Thymus (tissue), 11 donors: Measurements from ENCODE around the gene FAM168A. TPM values are rescaled to one million over a fixed set of nuclear protein-coding genes. Genes with fewer than 3 reads are reported as not detected.
"Not testable (repeated sequence)": the region's sequence is repeated elsewhere in the genome, so short reads cannot be mapped to it uniquely, and the experiment has no call there.

Experiments used
- DNase-seq, 9 donors: peaks; one replicate each; pipeline ENCODE4 v3.0.0-alpha.2; 2013; ENCODE audit warnings: low spot score in 9 of 9, low read depth in 6 of 9, missing footprints in 1 of 9
- H3K27ac ChIP-seq, 2 donors: one replicate each; pipeline ENCODE4 v1.5.1; 2013; ENCODE audit warnings: control low read depth in 1 of 2, low read depth in 1 of 2, low read length in 1 of 2, mild to moderate bottlenecking in 1 of 2, moderate library complexity in 1 of 2
- H3K27me3 ChIP-seq, 2 donors: one replicate each; pipeline ENCODE4 v1.5.1; 2013; ENCODE audit warnings: low read length in 1 of 2; ENCODE audit not compliant: control insufficient read depth in 2 of 2, insufficient read depth in 1 of 2
- H3K36me3 ChIP-seq, 2 donors: one replicate each; pipeline ENCODE4 v1.5.1; 2013; ENCODE audit warnings: low read length in 1 of 2, mild to moderate bottlenecking in 1 of 2, moderate library complexity in 1 of 2; ENCODE audit not compliant: control insufficient read depth in 2 of 2, insufficient read depth in 2 of 2
- H3K4me1 ChIP-seq, 2 donors: one replicate each; pipeline ENCODE4 v1.5.1; 2013; ENCODE audit warnings: low read length in 2 of 2; ENCODE audit not compliant: control insufficient read depth in 2 of 2, insufficient read depth in 2 of 2
- H3K4me3 ChIP-seq, 2 donors: one replicate each; pipeline ENCODE4 v1.5.1; 2013; ENCODE audit warnings: low read length in 2 of 2, control low read depth in 1 of 2, mild to moderate bottlenecking in 1 of 2
- H3K9me3 ChIP-seq, 2 donors: one replicate each; pipeline ENCODE4 v1.5.1; 2013; ENCODE audit warnings: low read length in 1 of 2, mild to moderate bottlenecking in 1 of 2; ENCODE audit not compliant: control insufficient read depth in 2 of 2, insufficient read depth in 1 of 2
- WGBS: extraction: QIAGEN DNeasy Blood & Tissue Kit; methylation state at CpG from one replicate; pipeline ENCODE4 v1.1.7; 2013; 5-methylcytosine and 5-hydroxymethylcytosine counted together
- polyA plus RNA-seq: library from polyadenylated mRNA; stranded (reverse); fragments of 200-250 nt; gene quantifications from one replicate; pipeline ENCODE4 v1.2.3, GENCODE V29; 2013
- total RNA-seq: library from RNA; stranded (reverse); fragments of 120-200 nt; gene quantifications from one replicate; pipeline ENCODE4 v1.2.4, GENCODE V29; 2013
- donor health status: healthy.

Gene FAM168A
- total and polyA plus RNA-seq, 2 donors, result 6.8 to 9.7 TPM

- Histone ChIP-seq H3K27ac (no peak overlapping the region), H3K9me3 (no peaks in the 10 kb centered on the region), H3K36me3 (peaks cover 3 to 7% of the 10 kb centered on the region in 2 donors), H3K4me1 (no peaks in the 10 kb centered on the region), H3K27me3 (no peaks in the 10 kb centered on the region), H3K4me3 (no peak overlapping the region)
- DNase-seq, result no peak
Measured at GRCh38 chr11:73451896-73452295, 146.0 kb downstream of the FAM168A start.

- Histone ChIP-seq H3K36me3 (no peaks in the 10 kb centered on the region), H3K27me3 (no peaks in the 10 kb centered on the region), H3K27ac (no peak overlapping the region), H3K4me1 (no peaks in the 10 kb centered on the region), H3K4me3 (no peak overlapping the region), H3K9me3 (no peaks in the 10 kb centered on the region)
- WGBS, result 95% methylated on average over 2 of the region's 2 CpGs
- no peak for DNase-seq
Measured at GRCh38 chr11:73446766-73447165, 151.1 kb downstream of the FAM168A start.

GRCh38 chr11:73445980-73446379, 151.9 kb downstream of the FAM168A start:
- no peak overlapping the region for H3K4me3 ChIP-seq
- DNase-seq, result no peak
- H3K36me3 ChIP-seq, result no peaks in the 10 kb centered on the region
- no peak overlapping the region for H3K27ac ChIP-seq
- no peaks in the 10 kb centered on the region for H3K9me3 ChIP-seq
- no peaks in the 10 kb centered on the region for H3K27me3 ChIP-seq
- no peaks in the 10 kb centered on the region for H3K4me1 ChIP-seq

GRCh38 chr11:73439002-73439843, 158.7 kb downstream of the FAM168A start:
- Histone ChIP-seq H3K4me1 (no peaks in the 10 kb centered on the region), H3K4me3 (no peak overlapping the region), H3K27me3 (no peaks in the 10 kb centered on the region), H3K9me3 (no peaks in the 10 kb centered on the region), H3K27ac (no peak overlapping the region), H3K36me3 (no peaks in the 10 kb centered on the region)
- DNase-seq, result no peak
- 96% methylated on average over 5 of the region's 5 CpGs for WGBS

- 98% methylated on average over 4 of the region's 4 CpGs for WGBS
- not testable (repeated sequence) for H3K4me1 ChIP-seq, H3K9me3 ChIP-seq, H3K27me3 ChIP-seq, H3K27ac ChIP-seq, H3K4me3 ChIP-seq, H3K36me3 ChIP-seq, DNase-seq
Measured at GRCh38 chr11:73436859-73437258, 161.1 kb downstream of the FAM168A start.

GRCh38 chr11:73431396-73431795, 166.5 kb downstream of the FAM168A start:
- 97% methylated on average over 5 of the region's 5 CpGs for WGBS
- no peak for DNase-seq
- Histone ChIP-seq H3K27me3 (no peaks in the 10 kb centered on the region), H3K4me1 (no peaks in the 10 kb centered on the region), H3K9me3 (no peaks in the 10 kb centered on the region), H3K36me3 (no peaks in the 10 kb centered on the region), H3K27ac (no peak overlapping the region), H3K4me3 (no peak overlapping the region)

- no peaks in the 10 kb centered on the region for H3K4me1 ChIP-seq
- 94% methylated on average over 4 of the region's 4 CpGs for WGBS
- no peaks in the 10 kb centered on the region for H3K36me3 ChIP-seq
- no peak overlapping the region for H3K27ac ChIP-seq
- no peak for DNase-seq
- no peak overlapping the region for H3K4me3 ChIP-seq
- H3K27me3 ChIP-seq, result no peaks in the 10 kb centered on the region
- H3K9me3 ChIP-seq, result no peaks in the 10 kb centered on the region
Measured at GRCh38 chr11:73430326-73430725, 167.6 kb downstream of the FAM168A start.

GRCh38 chr11:73429121-73429750, 168.7 kb downstream of the FAM168A start:
- no peaks in the 10 kb centered on the region for H3K36me3 ChIP-seq
- no peak overlapping the region for H3K27ac ChIP-seq
- no peak overlapping the region for H3K4me3 ChIP-seq
- 97% methylated on average over 5 of the region's 5 CpGs for WGBS
- no peak for DNase-seq
- no peaks in the 10 kb centered on the region for H3K4me1 ChIP-seq
- H3K27me3 ChIP-seq, result no peaks in the 10 kb centered on the region
- no peaks in the 10 kb centered on the region for H3K9me3 ChIP-seq

DNA sequence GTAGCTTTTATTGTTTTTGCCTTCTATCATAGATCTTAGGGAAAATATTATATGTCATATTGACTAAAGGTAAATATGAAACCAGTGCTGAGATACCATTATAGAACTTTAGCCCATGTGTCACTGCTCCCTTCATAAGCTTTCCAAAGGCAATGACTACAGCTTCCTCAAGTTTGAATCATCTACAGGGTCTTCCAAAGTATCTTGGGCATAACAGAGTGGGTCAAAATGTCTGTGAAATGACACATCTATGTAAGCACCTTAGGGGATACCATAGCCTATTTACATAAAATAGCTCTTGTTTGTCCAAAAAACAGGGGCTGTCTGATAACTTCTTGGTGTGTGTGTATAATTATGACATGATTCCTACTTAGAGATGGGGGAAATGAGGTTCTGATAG, 169.2 kb downstream of the FAM168A start:
- Histone ChIP-seq H3K9me3 (no peaks in the 10 kb centered on the region), H3K4me1 (no peaks in the 10 kb centered on the region), H3K27ac (no peak overlapping the region), H3K4me3 (no peak overlapping the region), H3K36me3 (no peaks in the 10 kb centered on the region), H3K27me3 (no peaks in the 10 kb centered on the region)
- no peak for DNase-seq
